ENCODE measurements around the gene RIMKLB. TPM values are rescaled to one million over a fixed set of nuclear protein-coding genes. Genes with fewer than 3 reads are reported as not detected.
A peak's percentile ranks its signal among the peaks of the same experiment; 100 is the strongest.

Gene RIMKLB
- total and polyA plus RNA-seq, 9 donors = 32.3 to 118 (median 42.6) TPM

GRCh38 chr12:8698132-8698851, 501 bp downstream of the RIMKLB start:
- Histone ChIP-seq H3K9me3 (no peaks in the 10 kb centered on the region), H3K27me3 (no peaks in the 10 kb centered on the region), H3K36me3 (no peaks in the 10 kb centered on the region), H3K4me3 (peak overlapping the region; percentile 81), H3K27ac (peak overlapping the region; percentile 94 to 96), H3K4me1 (ENCODE audit: insufficient read depth) (peaks cover 6% of the 10 kb centered on the region)
- intact Hi-C loops (cut with DNase I) = loop anchor here in 1 of 4 donors (10.0 kb wide), 1 partner anchor 1517 kb away; the partner anchor contains the start of gene GABARAPL1
- peak; percentile 57 to 78 (median 72) for DNase-seq
- TF ChIP-seq POLR2A (IDR thresholded peaks at IDR 0.05) (peak; percentile 14), EP300 (IDR thresholded peaks at IDR 0.05) (no peak), CTCF (IDR thresholded peaks at IDR 0.05) (peak in 1 of 3 donors; percentile 8)
- 0 to 1% (median 0%) methylated on average over 55 to 85 of the region's 85 CpGs for WGBS, 3 donors

- Histone ChIP-seq H3K27me3 (no peaks in the 10 kb centered on the region), H3K4me1 (ENCODE audit: insufficient read depth) (peaks cover 6% of the 10 kb centered on the region), H3K4me3 (peak overlapping the region; percentile 81), H3K9me3 (no peaks in the 10 kb centered on the region), H3K27ac (peak overlapping the region; percentile 94 to 96), H3K36me3 (no peaks in the 10 kb centered on the region)
- WGBS, 3 donors = 21 to 33% (median 23%) methylated on average over 2 of the region's 2 CpGs
- TF ChIP-seq POLR2A (IDR thresholded peaks at IDR 0.05) (no peak), EP300 (IDR thresholded peaks at IDR 0.05) (no peak), CTCF (IDR thresholded peaks at IDR 0.05) (no peak)
- DNase-seq = no peak
- intact Hi-C loops (cut with DNase I) = loop anchor here in 1 of 4 donors (10.0 kb wide), 1 partner anchor 1516 kb away; the partner anchor contains the start of gene GABARAPL1
Observed at GRCh38 chr12:8698879-8699278, 1.1 kb downstream of the RIMKLB start.

- Histone ChIP-seq H3K4me3 (no peak overlapping the region), H3K4me1 (ENCODE audit: insufficient read depth) (peaks cover 6% of the 10 kb centered on the region)
- intact Hi-C loops (cut with DNase I) = loop anchor here in 1 of 4 donors (10.0 kb wide), 1 partner anchor 1515 kb away; the partner anchor contains the start of gene GABARAPL1
Observed at GRCh38 chr12:8699714-8700113, 1.9 kb downstream of the RIMKLB start.

More at GRCh38 chr12:8699714-8700113, 1.9 kb downstream of the RIMKLB start:
- TF ChIP-seq CTCF (IDR thresholded peaks at IDR 0.05) (no peak), EP300 (IDR thresholded peaks at IDR 0.05) (no peak), POLR2A (IDR thresholded peaks at IDR 0.05) (no peak)
- 24 to 34% (median 33%) methylated on average over 4 of the region's 4 CpGs for WGBS, 3 donors
- H3K9me3 ChIP-seq = no peaks in the 10 kb centered on the region
- no peaks in the 10 kb centered on the region for H3K36me3 ChIP-seq
- H3K27ac ChIP-seq = peak overlapping the region; percentile 46 to 72
- H3K27me3 ChIP-seq = no peaks in the 10 kb centered on the region
- DNase-seq = no peak
